ENCODE results near the gene UPK1A. TPM values are rescaled to one million over a fixed set of nuclear protein-coding genes. Genes with fewer than 3 reads are reported as not detected.

Gene UPK1A
- total RNA-seq, 1 experiment from 2014 or later = 1.6 TPM

- H3K9me3 Mint-ChIP-seq = peaks cover 4% of the 10 kb centered on the region; the same call in 1 of the 2 replicates
- DNase-seq (ENCODE audit: low spot score) (peak; percentile 93), ATAC-seq (peak; percentile 96)
- ChIA-PET CTCF (interaction anchor here (0.5 to 3.5 kb wide), 16 partner anchors 9 to 449 kb away, joined by 3 to 16 read pairs (median 5); partner anchors contain the start of genes COX6B1, LIN37, PSENEN and U2AF1L4), POLR2A (no interaction called here)
- TF ChIP-seq CTCF (IDR thresholded peaks at IDR 0.05) (peak; percentile 94), ZNF263 (CRISPR knock-in tag; IDR thresholded peaks at IDR 0.05; ENCODE audit: low read depth) (peak; percentile 99), ZNF232 (CRISPR knock-in tag; IDR thresholded peaks at IDR 0.05) (no peak), ZNF423 (CRISPR knock-in tag; IDR thresholded peaks at IDR 0.05) (peak; percentile 45; the same call in 1 of the 2 replicates), ETV6 (CRISPR knock-in tag; IDR thresholded peaks at IDR 0.05) (peak; percentile 86), TEAD1 (CRISPR knock-in tag; IDR thresholded peaks at IDR 0.05) (no peak), ZNF512 (CRISPR knock-in tag; IDR thresholded peaks at IDR 0.05; ENCODE audit: borderline replicate concordance) (peak; percentile 84; the same call in 1 of the 2 replicates), SP1 (CRISPR knock-in tag; conservative IDR thresholded peaks at IDR 0.05) (0 out of 2 replicates have a peak, but pooled peaks have one; percentile 45)
- no peak overlapping the region for H3K27ac Mint-ChIP-seq
- no peak overlapping the region for H3K4me3 Mint-ChIP-seq
- H3K27me3 Mint-ChIP-seq (ENCODE audit: low read depth) = peaks cover 6% of the 10 kb centered on the region
- no peaks in the 10 kb centered on the region for H3K36me3 Mint-ChIP-seq
- H3K4me1 Mint-ChIP-seq = no peaks in the 10 kb centered on the region; the same call in 1 of the 2 replicates
Observed at GRCh38 chr19:35693835-35694599, 27.7 kb downstream of the UPK1A start.

- POLR2A ChIA-PET = no interaction called here
- Mint-ChIP-seq H3K27me3 (ENCODE audit: low read depth) (peaks cover 11% of the 10 kb centered on the region), H3K9me3 (peaks cover 4% of the 10 kb centered on the region; the same call in 1 of the 2 replicates), H3K4me1 (no peaks in the 10 kb centered on the region; the same call in 1 of the 2 replicates), H3K27ac (no peak overlapping the region), H3K36me3 (no peaks in the 10 kb centered on the region), H3K4me3 (no peak overlapping the region)
- ATAC-seq (no peak), DNase-seq (ENCODE audit: low spot score) (no peak)
- CTCF ChIA-PET = interaction anchor here (1.1 to 1.7 kb wide), 3 partner anchors 11 to 235 kb away, joined by 3 to 6 read pairs (median 3); no protein-coding TSS in a partner anchor
- TF ChIP-seq ATF1 (CRISPR knock-in tag; IDR thresholded peaks at IDR 0.05) = no peak
- TF ChIP-seq JUN (CRISPR knock-in tag; IDR thresholded peaks at IDR 0.05) = no peak
- no peak for TF ChIP-seq ATF3 (CRISPR knock-in tag; conservative IDR thresholded peaks at IDR 0.05)
- TF ChIP-seq MXD4 (CRISPR knock-in tag; IDR thresholded peaks at IDR 0.05; ENCODE audit: borderline replicate concordance) = no peak
- no peak for TF ChIP-seq CREM (CRISPR knock-in tag; IDR thresholded peaks at IDR 0.05)
- no peak for TF ChIP-seq SMAD3 (CRISPR knock-in tag; IDR thresholded peaks at IDR 0.05; ENCODE audit: borderline replicate concordance)
- no peak for TF ChIP-seq FOXJ3 (CRISPR knock-in tag; IDR thresholded peaks at IDR 0.05; ENCODE audit: borderline replicate concordance)
- TF ChIP-seq NR2C2 (CRISPR knock-in tag; IDR thresholded peaks at IDR 0.05) = no peak
- no peak for TF ChIP-seq ZNF219 (CRISPR knock-in tag; IDR thresholded peaks at IDR 0.05; ENCODE audit: borderline replicate concordance)
- no peak for TF ChIP-seq ELF4 (CRISPR knock-in tag; IDR thresholded peaks at IDR 0.05; ENCODE audit: low read depth)
- no peak for TF ChIP-seq NFYB (CRISPR knock-in tag; conservative IDR thresholded peaks at IDR 0.05; ENCODE audit: low read depth)
- no peak for TF ChIP-seq CBFB (CRISPR knock-in tag; IDR thresholded peaks at IDR 0.05; ENCODE audit: low read depth)
- no peak for TF ChIP-seq ZBTB43 (CRISPR knock-in tag; IDR thresholded peaks at IDR 0.05)
- TF ChIP-seq AFF4 (CRISPR knock-in tag; IDR thresholded peaks at IDR 0.05; ENCODE audit: borderline replicate concordance) = no peak
- TF ChIP-seq FOXP1 (CRISPR knock-in tag; IDR thresholded peaks at IDR 0.05; ENCODE audit: borderline replicate concordance) = no peak
Observed at GRCh38 chr19:35695895-35696422, 29.6 kb downstream of the UPK1A start.
